Germinal center (tissue), 1 donor: ENCODE data around the gene ARSG.
"Not testable (repeated sequence)": the region's sequence is repeated elsewhere in the genome, so short reads cannot be mapped to it uniquely, and the experiment has no call there.

ENCODE experiments used
- DNase-seq: peaks from one replicate; pipeline ENCODE4 v3.0.0; 2012; ENCODE audit warnings: mixed read lengths, low spot score

ARSG gene

GRCh38 chr17:68290955-68291835, at the start of gene ARSG, which contains the start of gene SLC16A6:
Gene ARSG, plus strand, starts transcription at chr17:68291495. Its CDS starts 15,999 bp downstream, at chr17:68307494.
Gene SLC16A6, minus strand, starts transcription at chr17:68291127. Its CDS starts 12,807 bp downstream, at chr17:68278320.
- DNase-seq: peak; percentile 90

GRCh38 chr17:68246271-68247028, 44.8 kb upstream of the ARSG start:
- no peak for DNase-seq

- peak; percentile 90 for DNase-seq
Observed at GRCh38 chr17:68247445-68248198, 43.7 kb upstream of the ARSG start, which contains the start of gene AMZ2. Gene AMZ2, plus strand, starts transcription at chr17:68248043. Its CDS starts 2,145 bp downstream, at chr17:68250188.

GRCh38 chr17:68248199-68248825, 43.0 kb upstream of the ARSG start:
- no peak for DNase-seq

- no peak for DNase-seq
Observed at GRCh38 chr17:68248891-68249290, 42.4 kb upstream of the ARSG start.

- DNase-seq: no peak
Observed at GRCh38 chr17:68249354-68249765, 41.9 kb upstream of the ARSG start.

GRCh38 chr17:68253426-68253825, 37.9 kb upstream of the ARSG start:
- DNase-seq: not testable (repeated sequence)

GRCh38 chr17:68255151-68255550, 36.1 kb upstream of the ARSG start:
- no peak for DNase-seq

GRCh38 chr17:68255731-68256538, 35.4 kb upstream of the ARSG start:
- DNase-seq: no peak

GRCh38 chr17:68256701-68257100, 34.6 kb upstream of the ARSG start:
- not testable (repeated sequence) for DNase-seq

- no peak for DNase-seq
Observed at GRCh38 chr17:68257934-68258333, 33.4 kb upstream of the ARSG start.

- peak; percentile 76 for DNase-seq
Observed at GRCh38 chr17:68258890-68259647, 32.2 kb upstream of the ARSG start.

GRCh38 chr17:68259648-68259951, 31.7 kb upstream of the ARSG start:
- DNase-seq: not testable (repeated sequence)

GRCh38 chr17:68260051-68260762, 31.1 kb upstream of the ARSG start:
- no peak for DNase-seq

GRCh38 chr17:68262467-68262866, 28.8 kb upstream of the ARSG start:
- not testable (repeated sequence) for DNase-seq

- DNase-seq: not testable (repeated sequence)
Observed at GRCh38 chr17:68263101-68263681, 28.1 kb upstream of the ARSG start.

GRCh38 chr17:68265833-68266232, 25.5 kb upstream of the ARSG start:
- not testable (repeated sequence) for DNase-seq

- DNase-seq: no peak
Observed at GRCh38 chr17:68273722-68274121, 17.6 kb upstream of the ARSG start.

GRCh38 chr17:68276339-68276738, 15.0 kb upstream of the ARSG start:
- DNase-seq: not testable (repeated sequence)
